OCI-LY3 (cell line): ENCODE results near the gene ACTR3.

Experiments
- H2AFZ ChIP-seq: fragments of 200-600, 300-600 bp; shearing (Covaris generic); 2 replicates; pipeline ENCODE4 v1.6.0; 2014; ENCODE audit warnings: antibody characterized with exemption, low read depth, low read length
- H3K27ac ChIP-seq: fragments of 200-600, 300-600 bp; sonication (generic); 2 replicates; pipeline ENCODE4 v1.5.1; 2014; ENCODE audit warnings: mild to moderate bottlenecking, low read length, moderate library complexity, mixed read lengths
- H3K27me3 ChIP-seq: fragments of 200-600, 300-600 bp; sonication (generic); 2 replicates; pipeline ENCODE4 v1.6.1; 2014; ENCODE audit warnings: low read depth, low read length, mixed read lengths
- H3K36me3 ChIP-seq: fragments of 200-600, 300-600 bp; sonication (generic); replicated peaks from 2 replicates; pipeline ENCODE3; 2014; ENCODE audit warnings: low read depth, low read length, mixed read lengths
- H3K4me1 ChIP-seq: fragments of 300-600, 200-600 bp; sonication (generic); 2 replicates; pipeline ENCODE4 v1.6.1; 2014; ENCODE audit warnings: low read length, mixed read lengths
- H3K4me2 ChIP-seq: fragments of 200-600, 300-600 bp; sonication (generic); 2 replicates; pipeline ENCODE4 v1.6.1; 2014; ENCODE audit warnings: low read length, mixed read lengths
- H3K4me3 ChIP-seq: fragments of 300-600, 200-600 bp; sonication (generic); 2 replicates; pipeline ENCODE4 v1.5.1; 2014; ENCODE audit warnings: antibody characterized with exemption, mild to moderate bottlenecking, low read length, moderate library complexity
- H3K79me2 ChIP-seq: fragments of 300-600, 200-600 bp; shearing (Covaris generic); 2 replicates; pipeline ENCODE4 v1.6.1; 2014; ENCODE audit warnings: mild to moderate bottlenecking, low read length, mixed read lengths
- H3K9ac ChIP-seq: fragments of 300-600, 200-600 bp; shearing (Covaris generic); 2 replicates; pipeline ENCODE4 v1.6.0; 2014; ENCODE audit warnings: mild to moderate bottlenecking, low read length, moderate library complexity
- H3K9me3 ChIP-seq: fragments of 200-600, 300-600 bp; shearing (Covaris generic); 2 replicates; pipeline ENCODE4 v1.6.1; 2014; ENCODE audit warnings: low read length, mixed read lengths; ENCODE audit not compliant: insufficient read depth
- H4K20me1 ChIP-seq: fragments of 200-600, 300-600 bp; sonication (generic); 2 replicates; pipeline ENCODE4 v1.6.1; 2016; ENCODE audit warnings: low read length, mixed read lengths; ENCODE audit not compliant: insufficient read depth
- EZH2phosphoT487 ChIP-seq: fragments of 200-600 bp; shearing (Covaris generic); IDR thresholded peaks from 2 replicates; pipeline ENCODE4 v1.6.1; 2018; ENCODE audit warnings: antibody characterized with exemption, mixed run types, low read depth
- TF ChIP-seq, protein P1 (sequence below): fragments of 200-600, 300-600 bp; sonication (generic); IDR thresholded peaks from 2 replicates; pipeline ENCODE4 v1.5.1; 2014; ENCODE audit warnings: antibody characterized with exemption, low read length, low read depth

ACTR3 gene

DNA sequence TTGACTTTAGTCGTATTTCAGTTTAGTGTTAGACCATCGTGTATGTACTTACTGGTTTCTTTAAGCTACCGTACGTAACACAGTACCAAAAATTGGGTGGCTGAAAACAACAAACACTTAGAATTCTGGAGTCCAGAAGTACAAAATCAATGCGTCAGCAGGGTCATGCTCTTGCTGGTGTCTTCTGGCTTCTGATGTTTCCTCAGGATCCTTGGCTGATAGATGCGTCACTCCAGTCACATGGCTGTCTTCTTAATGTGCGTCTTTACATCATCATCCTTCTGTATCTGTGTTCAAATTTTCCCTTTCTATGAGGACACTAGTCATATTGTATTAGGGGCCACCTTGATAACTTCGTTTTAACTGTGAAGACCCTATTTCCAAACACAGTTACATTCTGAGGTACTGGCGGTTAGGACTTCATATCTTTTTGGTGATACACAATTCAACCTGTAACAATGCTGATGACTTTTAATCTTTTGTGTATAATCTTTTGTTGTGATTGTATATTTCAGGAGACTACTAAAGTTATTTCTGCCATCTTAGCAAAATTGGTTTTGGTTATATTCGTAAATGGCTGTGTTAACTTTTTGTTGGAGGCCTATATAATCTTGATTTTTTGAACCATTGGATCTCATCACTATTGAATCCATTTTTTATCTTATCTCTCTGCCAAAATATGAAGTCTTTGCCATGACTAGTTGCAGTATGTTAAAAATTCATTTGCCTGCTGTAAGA is 25.4 kb downstream of the ACTR3 start:
- Histone ChIP-seq H3K27me3 (no peaks in the 10 kb centered on the region), H3K9me3 (no peaks in the 10 kb centered on the region), H3K27ac (no peak overlapping the region), H3K79me2 (peaks cover 100% of the 10 kb centered on the region), H2AFZ (no peak overlapping the region), H3K4me3 (no peak overlapping the region), H3K4me1 (peaks cover 8% of the 10 kb centered on the region), H3K9ac (no peak overlapping the region), H3K4me2 (no peak overlapping the region), H4K20me1 (peaks cover 95% of the 10 kb centered on the region), H3K36me3 (peaks cover 59% of the 10 kb centered on the region)
- TF ChIP-seq, protein P1, sequence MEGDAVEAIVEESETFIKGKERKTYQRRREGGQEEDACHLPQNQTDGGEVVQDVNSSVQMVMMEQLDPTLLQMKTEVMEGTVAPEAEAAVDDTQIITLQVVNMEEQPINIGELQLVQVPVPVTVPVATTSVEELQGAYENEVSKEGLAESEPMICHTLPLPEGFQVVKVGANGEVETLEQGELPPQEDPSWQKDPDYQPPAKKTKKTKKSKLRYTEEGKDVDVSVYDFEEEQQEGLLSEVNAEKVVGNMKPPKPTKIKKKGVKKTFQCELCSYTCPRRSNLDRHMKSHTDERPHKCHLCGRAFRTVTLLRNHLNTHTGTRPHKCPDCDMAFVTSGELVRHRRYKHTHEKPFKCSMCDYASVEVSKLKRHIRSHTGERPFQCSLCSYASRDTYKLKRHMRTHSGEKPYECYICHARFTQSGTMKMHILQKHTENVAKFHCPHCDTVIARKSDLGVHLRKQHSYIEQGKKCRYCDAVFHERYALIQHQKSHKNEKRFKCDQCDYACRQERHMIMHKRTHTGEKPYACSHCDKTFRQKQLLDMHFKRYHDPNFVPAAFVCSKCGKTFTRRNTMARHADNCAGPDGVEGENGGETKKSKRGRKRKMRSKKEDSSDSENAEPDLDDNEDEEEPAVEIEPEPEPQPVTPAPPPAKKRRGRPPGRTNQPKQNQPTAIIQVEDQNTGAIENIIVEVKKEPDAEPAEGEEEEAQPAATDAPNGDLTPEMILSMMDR = no peak
- no peak for TF ChIP-seq EZH2phosphoT487

DNA sequence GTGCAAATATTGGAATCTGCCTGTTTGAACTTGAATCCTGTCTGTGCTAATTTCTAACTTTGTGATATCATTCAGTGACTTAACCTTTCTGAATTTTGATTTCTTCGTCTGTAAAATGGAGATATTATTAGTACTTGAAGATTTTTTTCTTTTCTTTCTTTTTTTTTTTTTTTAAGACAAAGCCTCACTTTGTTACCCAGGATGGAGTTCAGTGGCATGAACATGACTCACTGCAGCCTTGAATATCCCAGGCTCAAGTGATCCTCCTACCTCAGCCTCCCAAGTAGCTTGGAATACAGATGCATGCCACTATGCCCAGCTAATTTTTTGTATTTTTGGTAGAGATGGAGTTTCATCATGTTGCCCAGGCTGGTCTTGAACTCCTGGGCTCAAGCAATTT is 28.3 kb downstream of the ACTR3 start:
- no peak overlapping the region for H3K4me2 ChIP-seq
- H3K4me1 ChIP-seq = peaks cover 19% of the 10 kb centered on the region
- no peak overlapping the region for H3K4me3 ChIP-seq
- H3K79me2 ChIP-seq = peaks cover 100% of the 10 kb centered on the region
- H3K36me3 ChIP-seq = peaks cover 73% of the 10 kb centered on the region
- H4K20me1 ChIP-seq = peaks cover 95% of the 10 kb centered on the region
- no peak overlapping the region for H3K27ac ChIP-seq
- no peaks in the 10 kb centered on the region for H3K27me3 ChIP-seq
- no peak for TF ChIP-seq EZH2phosphoT487
- TF ChIP-seq, protein P1 = no peak
- no peak overlapping the region for H2AFZ ChIP-seq
- no peaks in the 10 kb centered on the region for H3K9me3 ChIP-seq
- no peak overlapping the region for H3K9ac ChIP-seq

DNA sequence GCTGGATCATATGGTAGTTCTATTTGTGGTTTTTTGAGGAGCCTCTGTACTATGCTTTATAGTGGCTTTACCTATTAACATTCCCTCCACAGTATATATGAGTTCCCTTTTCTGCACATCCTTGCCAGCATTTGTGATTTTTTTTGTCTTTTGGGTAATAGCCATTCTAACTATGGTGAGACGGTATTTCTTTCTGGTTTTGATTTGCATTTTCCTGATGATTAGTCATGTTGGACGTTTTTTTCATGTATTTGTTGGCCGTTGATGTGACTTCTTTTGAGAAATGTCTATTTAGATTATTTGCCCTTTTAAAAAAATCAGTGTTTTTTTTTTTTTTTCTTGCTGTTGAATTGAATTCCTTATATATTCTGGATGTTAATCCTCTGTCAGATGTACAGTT is 31.1 kb downstream of the ACTR3 start:
- no peak overlapping the region for H3K4me3 ChIP-seq
- TF ChIP-seq, protein P1 = no peak
- no peak for TF ChIP-seq EZH2phosphoT487

DNA sequence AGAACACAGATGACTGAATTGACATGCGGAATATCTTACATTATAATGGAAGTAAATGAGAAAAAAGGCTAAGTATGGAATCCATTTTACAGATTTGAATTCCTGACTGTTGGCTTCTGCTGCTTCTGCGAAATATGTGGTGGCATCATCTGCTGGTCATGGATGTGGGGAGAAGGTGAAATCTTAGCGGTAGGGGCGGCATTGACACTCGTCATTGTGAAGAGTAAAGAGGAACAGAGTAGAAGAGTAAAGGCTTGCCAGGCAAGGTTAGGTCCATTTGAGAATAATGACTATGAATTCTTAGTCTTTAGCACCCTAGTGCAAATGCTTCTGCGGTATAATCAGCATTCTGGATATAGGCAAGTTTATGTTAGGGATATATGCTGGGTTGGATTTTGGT is 32.4 kb downstream of the ACTR3 start:
- TF ChIP-seq, protein P1 = no peak
- no peak for TF ChIP-seq EZH2phosphoT487
- H3K36me3 ChIP-seq = peaks cover 68% of the 10 kb centered on the region
- H3K9ac ChIP-seq = no peak overlapping the region
- no peaks in the 10 kb centered on the region for H3K9me3 ChIP-seq
- H3K27me3 ChIP-seq = no peaks in the 10 kb centered on the region
- H3K4me2 ChIP-seq = no peak overlapping the region
- H3K4me1 ChIP-seq = peaks cover 33% of the 10 kb centered on the region
- peaks cover 99% of the 10 kb centered on the region for H3K79me2 ChIP-seq
- peaks cover 87% of the 10 kb centered on the region for H4K20me1 ChIP-seq
- H2AFZ ChIP-seq = no peak overlapping the region
- H3K27ac ChIP-seq = peak overlapping the region; percentile 38
- no peak overlapping the region for H3K4me3 ChIP-seq

More for the DNA sequence above, 31.1 kb downstream of the ACTR3 start:
- Histone ChIP-seq H4K20me1 (peaks cover 90% of the 10 kb centered on the region), H2AFZ (no peak overlapping the region), H3K27me3 (no peaks in the 10 kb centered on the region), H3K79me2 (peaks cover 99% of the 10 kb centered on the region), H3K9ac (no peak overlapping the region), H3K4me1 (peaks cover 33% of the 10 kb centered on the region), H3K9me3 (no peaks in the 10 kb centered on the region), H3K36me3 (peaks cover 68% of the 10 kb centered on the region), H3K4me2 (no peak overlapping the region), H3K27ac (no peak overlapping the region)
